Stimulated activated CD4-positive, alpha-beta T cell treated with anti-CD3 and anti-CD28 coated beads, TNF-alpha, amount 100 ng/mL, for 48 hours (primary cell): ENCODE results near the gene EEF2K.

Source experiments
- DNase-seq, 3 donors: peaks; one replicate each; pipeline ENCODE4 v3.0.0-alpha.2; 2020; ENCODE audit warnings: low read depth in 3 of 3

The EEF2K gene

GRCh38 chr16:22240023-22240710, 34.1 kb downstream of the EEF2K start:
- DNase-seq: no peak

GRCh38 chr16:22250522-22250921, 44.4 kb downstream of the EEF2K start:
- DNase-seq: no peak

GRCh38 chr16:22252317-22252716, 46.2 kb downstream of the EEF2K start:
- DNase-seq: no peak

GRCh38 chr16:22253272-22253671, 47.2 kb downstream of the EEF2K start:
- DNase-seq: no peak

- DNase-seq: no peak
Observed at GRCh38 chr16:22255335-22255734, 49.3 kb downstream of the EEF2K start.

- no peak for DNase-seq
Observed at GRCh38 chr16:22257440-22257839, 51.4 kb downstream of the EEF2K start.

DNA sequence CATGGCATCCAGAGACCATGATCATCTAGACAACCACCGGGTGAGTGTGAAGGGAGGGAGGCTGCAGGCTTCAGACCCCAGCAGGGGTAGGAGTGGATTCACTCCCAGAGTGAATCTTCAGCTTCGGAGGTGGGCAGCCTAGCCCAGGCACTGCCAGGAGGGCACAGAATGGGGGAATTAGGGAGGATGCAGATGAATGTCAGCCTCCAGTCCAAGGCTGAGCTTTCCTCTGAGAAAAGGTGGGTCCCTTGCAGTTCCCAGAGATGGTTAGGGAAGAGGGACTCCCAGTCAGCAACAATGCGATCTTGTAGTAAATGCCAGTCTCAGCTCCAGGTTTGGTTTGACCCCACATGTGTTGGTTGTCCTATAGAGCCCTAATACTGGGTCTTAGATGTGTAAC, 54.4 kb downstream of the EEF2K start:
- no peak for DNase-seq

DNA sequence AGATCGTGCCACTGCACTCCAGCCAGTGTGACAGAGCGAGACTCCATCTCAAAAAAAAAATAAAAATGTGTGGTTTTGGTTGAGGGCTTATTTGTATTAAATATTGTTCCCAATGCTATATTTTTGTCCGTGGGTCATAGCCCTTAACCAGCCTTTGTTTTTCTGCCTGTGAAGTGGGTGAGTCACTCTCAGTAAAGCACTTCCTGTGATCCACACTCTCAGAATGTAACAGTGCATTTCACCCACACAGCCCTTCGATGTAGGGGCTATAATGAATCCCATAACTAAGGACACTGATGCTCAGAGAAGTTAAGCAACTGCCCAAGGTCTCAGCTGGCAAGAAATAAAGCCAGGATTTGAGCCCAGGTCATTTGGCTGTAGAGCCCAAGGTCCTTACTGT, 56.4 kb downstream of the EEF2K start:
- no peak for DNase-seq

DNA sequence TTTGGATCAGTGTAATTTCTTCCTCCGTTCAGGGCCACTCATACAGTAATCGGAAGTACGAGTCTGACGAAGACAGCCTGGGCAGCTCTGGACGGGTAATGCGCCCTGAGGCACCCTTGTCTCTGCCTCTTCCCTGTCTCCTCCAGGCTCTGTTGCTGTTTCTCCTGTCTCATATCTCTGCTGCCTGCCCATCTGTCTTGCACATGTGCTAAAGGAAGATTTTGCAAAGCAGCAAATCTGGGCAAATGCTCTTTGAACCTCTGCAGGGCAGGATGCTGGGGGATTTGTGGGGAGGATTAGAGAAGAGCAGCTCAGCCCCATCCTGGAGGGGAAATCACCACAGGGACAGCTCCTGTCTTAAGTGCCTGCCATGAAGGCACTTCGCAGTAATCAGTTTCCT, 58.7 kb downstream of the EEF2K start:
- no peak for DNase-seq

DNA sequence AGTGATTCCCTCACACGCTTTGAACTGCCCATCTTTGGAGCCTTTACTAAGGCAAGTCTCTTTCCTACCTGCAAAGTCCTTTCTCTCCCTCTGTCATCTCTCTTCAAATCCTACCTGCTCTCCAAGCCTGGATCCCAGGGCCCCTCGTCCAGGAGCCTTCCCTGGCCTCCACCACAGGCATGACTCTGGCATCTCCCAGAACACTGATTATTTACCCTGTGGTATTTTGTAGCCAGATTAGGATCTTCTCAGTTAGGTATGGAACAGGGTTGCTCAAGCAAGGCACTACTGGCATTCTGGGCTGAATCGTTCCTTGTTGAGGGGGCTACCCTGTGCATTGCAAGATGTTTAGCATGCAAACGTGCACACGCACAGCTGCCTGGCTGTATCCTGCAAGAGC, 59.3 kb downstream of the EEF2K start:
- no peak for DNase-seq

GRCh38 chr16:22266546-22266945, 60.5 kb downstream of the EEF2K start:
- no peak for DNase-seq

DNA sequence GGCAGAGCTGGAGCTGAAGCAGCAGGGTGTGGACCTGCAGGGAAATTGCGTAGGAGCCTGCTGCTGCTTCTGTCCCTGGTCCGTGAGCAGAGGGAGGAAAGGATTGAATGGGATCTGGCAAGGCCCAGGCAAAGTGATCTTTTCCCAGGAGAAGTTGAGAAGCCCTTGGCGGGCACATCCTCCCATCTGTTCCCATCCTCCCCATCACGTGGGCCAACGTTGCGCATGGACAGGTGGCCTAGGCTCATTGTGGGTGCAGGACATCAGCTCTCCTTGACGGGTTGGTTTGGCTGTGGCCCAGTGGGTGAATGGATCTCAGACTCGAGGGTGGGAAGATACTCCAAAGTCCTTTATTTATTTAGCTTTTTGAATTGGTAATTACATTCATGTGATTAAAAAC, 61.7 kb downstream of the EEF2K start:
- DNase-seq: no peak

DNA sequence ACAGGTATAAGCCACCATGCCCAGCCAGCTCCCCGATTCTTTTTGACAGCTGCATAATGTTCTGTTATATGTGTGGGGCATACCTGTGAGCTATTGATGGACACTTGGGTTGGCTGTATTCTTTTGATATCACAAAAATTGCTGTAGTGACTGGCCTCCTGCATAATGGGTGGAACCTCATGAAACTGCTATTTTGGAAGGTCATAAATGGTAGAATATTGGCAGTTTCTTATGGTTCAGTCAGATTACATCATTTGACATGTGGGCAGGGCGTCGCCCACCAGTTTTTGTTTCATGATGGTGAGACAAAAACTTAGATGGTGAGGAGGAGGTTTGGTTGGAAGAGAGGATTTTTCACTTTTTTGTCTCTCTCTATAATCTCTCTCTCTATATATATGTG, 64.4 kb downstream of the EEF2K start:
- DNase-seq: no peak

DNA sequence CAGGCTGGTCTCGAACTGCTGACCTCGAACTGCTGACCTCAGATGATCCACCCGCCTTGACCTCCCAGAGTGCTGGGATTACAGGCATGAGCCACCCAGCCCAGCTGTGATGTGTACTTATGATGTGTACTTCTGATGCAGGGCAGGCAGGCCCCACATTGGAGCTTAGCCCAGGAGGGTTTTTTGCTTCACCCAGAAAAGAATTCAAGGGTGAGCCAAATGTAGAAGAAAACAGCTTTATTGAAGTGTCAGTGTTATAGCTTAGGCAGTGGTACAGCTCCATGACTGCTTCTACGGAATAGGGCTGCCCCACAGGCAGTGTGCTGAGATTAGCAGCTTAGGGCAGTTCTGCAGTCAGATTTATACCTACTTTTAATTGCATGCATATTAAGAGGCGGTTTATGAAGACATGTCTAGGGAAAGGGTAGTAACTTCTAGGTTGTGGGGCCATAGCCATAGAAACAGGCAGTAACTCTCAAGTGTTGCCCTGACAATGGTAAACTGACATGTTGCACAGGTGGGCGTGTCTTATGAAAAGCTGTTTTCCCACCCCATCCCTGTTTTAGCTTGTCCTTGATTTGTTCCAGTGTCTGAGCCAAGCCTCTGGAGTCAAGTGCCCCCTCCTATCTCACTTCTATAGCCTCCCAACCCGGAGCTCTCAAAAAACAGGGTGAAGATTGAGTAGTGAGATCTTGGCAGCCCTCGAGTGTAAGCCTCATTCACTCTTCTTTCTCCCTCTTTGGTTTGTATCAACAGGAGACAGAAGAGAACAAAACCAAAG, 67.0 kb downstream of the EEF2K start:
- no peak for DNase-seq

DNA sequence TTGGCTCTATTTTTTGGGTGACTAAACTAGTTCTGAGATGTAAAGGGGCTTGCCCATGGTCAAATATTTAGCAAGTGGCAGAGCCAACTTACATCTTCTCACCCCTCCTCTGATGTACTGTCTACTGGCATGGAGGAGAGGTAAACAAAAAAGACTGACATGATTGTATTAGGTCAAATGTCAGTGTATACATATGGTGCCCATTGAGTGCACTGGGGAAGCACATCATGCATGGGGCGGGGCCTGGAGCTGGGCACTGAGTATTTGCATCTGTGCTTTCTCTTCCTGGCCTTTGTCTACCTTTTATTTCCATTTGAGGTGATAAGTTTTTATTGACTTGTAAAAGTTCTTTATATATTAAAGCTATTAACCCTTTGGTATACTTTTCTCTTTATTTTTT, 68.8 kb downstream of the EEF2K start:
- no peak for DNase-seq

- no peak for DNase-seq
Observed at GRCh38 chr16:22278441-22279230, 72.6 kb downstream of the EEF2K start.

GRCh38 chr16:22282254-22282892, 76.3 kb downstream of the EEF2K start:
- DNase-seq: no peak

DNA sequence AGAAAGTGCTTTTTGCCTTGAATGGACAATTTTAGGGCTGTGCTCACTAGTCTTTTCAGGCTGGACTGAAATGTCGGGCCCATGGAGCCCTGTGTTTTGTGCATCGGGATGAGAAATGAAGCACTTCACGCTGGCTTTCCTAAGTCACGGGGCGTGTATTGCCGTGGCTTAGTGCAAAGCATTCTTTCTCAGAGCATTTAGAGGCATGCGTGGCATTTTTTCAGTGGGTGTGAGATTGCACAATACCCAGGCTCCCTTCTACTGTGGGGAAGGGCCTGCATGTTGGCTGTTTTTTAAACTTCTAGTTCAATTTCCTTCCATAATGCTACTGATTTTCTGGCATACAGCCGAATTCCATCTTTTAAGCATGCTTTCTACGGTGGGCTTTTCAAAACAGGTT, 78.6 kb downstream of the EEF2K start:
- DNase-seq: no peak

DNA sequence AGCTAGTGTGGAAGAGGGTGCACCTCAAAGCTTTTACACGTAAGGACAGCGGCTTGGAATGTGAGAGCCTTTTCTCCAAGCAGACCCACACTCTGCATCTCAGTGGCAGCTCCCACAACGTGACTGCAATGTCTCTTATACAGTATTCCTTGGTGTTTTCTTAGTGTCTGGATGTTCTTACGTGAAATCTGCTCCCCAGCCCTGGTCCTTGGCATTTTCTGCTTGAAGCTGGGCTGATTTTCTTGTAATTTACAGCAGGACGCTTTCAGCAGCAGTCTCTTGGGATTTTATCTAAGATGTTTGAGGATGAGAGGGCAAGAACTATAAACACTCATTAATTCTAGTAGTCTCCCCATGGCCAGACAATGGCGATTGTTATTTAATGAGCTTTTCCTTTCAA, 79.0 kb downstream of the EEF2K start:
- no peak for DNase-seq

GRCh38 chr16:22291020-22291419, 84.9 kb downstream of the EEF2K start:
- no peak for DNase-seq

DNA sequence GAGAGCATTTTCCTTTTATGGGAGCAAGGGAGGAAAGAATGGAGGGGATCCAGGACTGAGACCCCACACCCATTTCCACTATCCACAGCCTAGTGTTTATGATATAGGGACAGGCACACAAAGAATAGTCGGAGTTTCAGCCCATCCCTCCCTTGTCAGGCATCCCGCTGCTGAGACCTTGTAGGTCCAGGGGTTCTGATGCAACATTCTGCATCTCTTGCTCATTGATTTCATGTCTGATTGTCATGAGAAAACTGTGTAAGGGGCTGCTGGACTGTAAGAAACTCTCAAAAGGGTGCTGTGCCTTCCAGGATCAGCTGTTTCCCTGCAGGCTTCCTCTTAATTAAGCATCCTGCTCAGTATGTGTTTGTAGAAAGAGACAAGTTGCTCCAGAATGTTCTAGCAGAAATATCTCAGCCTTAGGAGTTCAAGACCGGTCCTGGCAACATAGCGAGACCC, 85.8 kb downstream of the EEF2K start:
- no peak for DNase-seq

- DNase-seq: no peak
Observed at GRCh38 chr16:22292320-22292719, 86.2 kb downstream of the EEF2K start.
